ENCODE data around the gene SERPINB5.

Gene SERPINB5, protein sequence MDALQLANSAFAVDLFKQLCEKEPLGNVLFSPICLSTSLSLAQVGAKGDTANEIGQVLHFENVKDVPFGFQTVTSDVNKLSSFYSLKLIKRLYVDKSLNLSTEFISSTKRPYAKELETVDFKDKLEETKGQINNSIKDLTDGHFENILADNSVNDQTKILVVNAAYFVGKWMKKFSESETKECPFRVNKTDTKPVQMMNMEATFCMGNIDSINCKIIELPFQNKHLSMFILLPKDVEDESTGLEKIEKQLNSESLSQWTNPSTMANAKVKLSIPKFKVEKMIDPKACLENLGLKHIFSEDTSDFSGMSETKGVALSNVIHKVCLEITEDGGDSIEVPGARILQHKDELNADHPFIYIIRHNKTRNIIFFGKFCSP

DNA sequence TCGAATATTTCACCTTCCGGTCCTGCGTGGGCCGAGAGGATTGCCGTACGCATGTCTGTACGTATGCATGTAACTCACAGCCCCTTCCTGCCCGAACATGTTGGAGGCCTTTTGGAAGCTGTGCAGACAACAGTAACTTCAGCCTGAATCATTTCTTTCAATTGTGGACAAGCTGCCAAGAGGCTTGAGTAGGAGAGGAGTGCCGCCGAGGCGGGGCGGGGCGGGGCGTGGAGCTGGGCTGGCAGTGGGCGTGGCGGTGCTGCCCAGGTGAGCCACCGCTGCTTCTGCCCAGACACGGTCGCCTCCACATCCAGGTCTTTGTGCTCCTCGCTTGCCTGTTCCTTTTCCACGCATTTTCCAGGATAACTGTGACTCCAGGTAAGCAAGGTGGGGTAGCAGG lies at the start of gene SERPINB5:
Gene SERPINB5, plus strand, starts transcription at position 291 of the 400 bp plus-strand sequence. CDS start 7,471 bp downstream, outside the sequence.
- Histone ChIP-seq H3K36me3 (ENCODE audit: insufficient read depth, low read length) (no peaks in the 10 kb centered on the region), H3K27me3 (ENCODE audit: control insufficient read depth in 1 of 2, insufficient read depth in 2 of 2, low read length in 2 of 2) (no peaks in the 10 kb centered on the region), H3K4me1 (ENCODE audit: insufficient read depth, low read length) (no peaks in the 10 kb centered on the region), H3K9me3 (ENCODE audit: low read length) (no peaks in the 10 kb centered on the region), H3K27ac (ENCODE audit: low read depth, low read length) (no peak within 1 kb of the TSS), H3K4me3 (ENCODE audit: low read depth in 1 of 2, low read length in 2 of 2) (no peak within 1 kb of the TSS), H3K9ac (ENCODE audit: low read length) (no peak within 1 kb of the TSS)

DNA sequence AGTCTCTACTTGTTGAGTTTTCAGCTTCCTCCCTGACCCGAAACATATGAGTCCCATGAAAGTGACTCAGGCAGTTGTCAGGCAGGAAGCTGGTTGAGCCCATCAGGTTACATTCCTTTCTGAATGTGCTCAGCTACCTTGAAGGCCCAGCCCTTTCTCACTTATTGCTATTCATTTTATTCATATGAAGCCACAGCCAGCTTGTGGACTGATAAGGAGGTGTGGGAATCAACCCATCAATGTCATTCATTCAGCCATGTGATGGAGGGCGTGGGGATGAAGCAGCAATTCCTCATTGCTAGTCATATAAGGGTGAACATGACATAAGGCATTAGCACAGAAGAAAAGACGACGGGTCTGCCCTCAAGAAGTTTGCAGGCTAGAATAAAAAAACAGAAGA lies 49.2 kb upstream of the SERPINB5 start:
- no peak overlapping the region for H3K27ac ChIP-seq (ENCODE audit: low read depth, low read length)
- no peaks in the 10 kb centered on the region for H3K9me3 ChIP-seq (ENCODE audit: low read length)
- no peaks in the 10 kb centered on the region for H3K36me3 ChIP-seq (ENCODE audit: insufficient read depth, low read length)
- H3K4me3 ChIP-seq (ENCODE audit: low read depth in 1 of 2, low read length in 2 of 2) = no peak overlapping the region
- no peaks in the 10 kb centered on the region for H3K27me3 ChIP-seq (ENCODE audit: control insufficient read depth in 1 of 2, insufficient read depth in 2 of 2, low read length in 2 of 2)
- no peaks in the 10 kb centered on the region for H3K4me1 ChIP-seq (ENCODE audit: insufficient read depth, low read length)
- no peak overlapping the region for H3K9ac ChIP-seq (ENCODE audit: low read length)

DNA sequence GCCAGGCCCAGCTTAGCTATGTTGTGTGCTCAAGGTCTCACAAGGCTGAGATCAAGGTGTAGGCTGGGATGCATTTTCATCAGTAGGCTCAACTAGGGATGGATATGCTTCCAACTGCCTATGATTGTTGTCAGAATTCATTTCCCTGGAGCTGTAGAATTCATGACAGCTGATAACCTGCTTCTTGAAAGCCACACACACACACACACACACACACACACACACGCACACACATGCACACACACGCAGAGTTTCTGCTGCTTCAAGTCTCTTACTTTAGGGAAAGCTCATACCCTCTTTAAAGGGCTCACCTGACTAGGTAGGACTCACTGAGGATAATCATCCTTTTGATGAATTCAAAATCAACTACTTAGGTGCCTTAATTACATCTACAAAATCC lies 46.2 kb upstream of the SERPINB5 start:
- Histone ChIP-seq H3K9ac (ENCODE audit: low read length) (no peak overlapping the region), H3K4me3 (ENCODE audit: low read depth in 1 of 2, low read length in 2 of 2) (no peak overlapping the region), H3K27ac (ENCODE audit: low read depth, low read length) (no peak overlapping the region), H3K9me3 (ENCODE audit: low read length) (no peaks in the 10 kb centered on the region), H3K4me1 (ENCODE audit: insufficient read depth, low read length) (no peaks in the 10 kb centered on the region), H3K27me3 (ENCODE audit: control insufficient read depth in 1 of 2, insufficient read depth in 2 of 2, low read length in 2 of 2) (no peaks in the 10 kb centered on the region), H3K36me3 (ENCODE audit: insufficient read depth, low read length) (no peaks in the 10 kb centered on the region)

- no peaks in the 10 kb centered on the region for H3K27me3 ChIP-seq (ENCODE audit: control insufficient read depth in 1 of 2, insufficient read depth in 2 of 2, low read length in 2 of 2)
- H3K4me1 ChIP-seq (ENCODE audit: insufficient read depth, low read length) = no peaks in the 10 kb centered on the region
- H3K27ac ChIP-seq (ENCODE audit: low read depth, low read length) = no peak overlapping the region
- H3K9ac ChIP-seq (ENCODE audit: low read length) = no peak overlapping the region
- H3K36me3 ChIP-seq (ENCODE audit: insufficient read depth, low read length) = no peaks in the 10 kb centered on the region
- no peaks in the 10 kb centered on the region for H3K9me3 ChIP-seq (ENCODE audit: low read length)
- H3K4me3 ChIP-seq (ENCODE audit: low read depth in 1 of 2, low read length in 2 of 2) = no peak overlapping the region
These were observed 45.6 kb upstream of the SERPINB5 start for GRCh38 chr18:63431180-63431579.

DNA sequence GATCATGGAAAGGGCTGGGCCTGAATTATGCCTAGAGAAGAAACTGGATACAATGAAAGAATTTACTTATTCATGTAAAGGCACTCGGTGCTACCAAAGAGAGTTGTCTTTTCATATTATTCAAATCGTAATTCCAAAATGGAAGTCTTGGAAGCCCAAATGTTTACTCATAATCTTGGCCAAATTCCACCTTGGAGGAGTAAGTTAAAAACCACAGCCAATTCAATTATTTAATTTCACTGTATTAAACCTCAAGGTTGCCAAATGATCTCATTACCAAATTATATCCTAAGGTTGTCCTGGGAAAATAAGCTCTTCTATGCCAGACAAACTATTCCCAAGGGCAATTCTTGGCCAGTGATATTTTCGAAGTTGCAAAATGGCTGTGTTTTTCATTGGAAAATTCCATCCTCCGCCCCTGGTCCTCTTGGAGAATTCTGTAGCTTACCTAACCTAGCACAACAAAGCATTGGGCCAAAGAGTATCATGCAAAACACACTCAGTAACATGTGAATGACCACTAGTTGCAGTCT lies 43.4 kb upstream of the SERPINB5 start:
- H3K36me3 ChIP-seq (ENCODE audit: insufficient read depth, low read length) = no peaks in the 10 kb centered on the region
- H3K27ac ChIP-seq (ENCODE audit: low read depth, low read length) = no peak overlapping the region
- H3K27me3 ChIP-seq (ENCODE audit: control insufficient read depth in 1 of 2, insufficient read depth in 2 of 2, low read length in 2 of 2) = no peaks in the 10 kb centered on the region
- no peak overlapping the region for H3K4me3 ChIP-seq (ENCODE audit: low read depth in 1 of 2, low read length in 2 of 2)
- no peaks in the 10 kb centered on the region for H3K9me3 ChIP-seq (ENCODE audit: low read length)
- no peaks in the 10 kb centered on the region for H3K4me1 ChIP-seq (ENCODE audit: insufficient read depth, low read length)
- no peak overlapping the region for H3K9ac ChIP-seq (ENCODE audit: low read length)

GRCh38 chr18:63438181-63438580 lies 38.6 kb upstream of the SERPINB5 start:
- H3K36me3 ChIP-seq (ENCODE audit: insufficient read depth, low read length) = no peaks in the 10 kb centered on the region
- no peaks in the 10 kb centered on the region for H3K27me3 ChIP-seq (ENCODE audit: control insufficient read depth in 1 of 2, insufficient read depth in 2 of 2, low read length in 2 of 2)
- H3K4me1 ChIP-seq (ENCODE audit: insufficient read depth, low read length) = peaks cover 6% of the 10 kb centered on the region
- H3K9me3 ChIP-seq (ENCODE audit: low read length) = no peaks in the 10 kb centered on the region
- H3K4me3 ChIP-seq (ENCODE audit: low read depth in 1 of 2, low read length in 2 of 2) = no peak overlapping the region
- H3K9ac ChIP-seq (ENCODE audit: low read length) = no peak overlapping the region
- H3K27ac ChIP-seq (ENCODE audit: low read depth, low read length) = no peak overlapping the region

GRCh38 chr18:63439334-63439733 lies 37.4 kb upstream of the SERPINB5 start:
- Histone ChIP-seq H3K4me1 (ENCODE audit: insufficient read depth, low read length) (peaks cover 6% of the 10 kb centered on the region), H3K27me3 (ENCODE audit: control insufficient read depth in 1 of 2, insufficient read depth in 2 of 2, low read length in 2 of 2) (no peaks in the 10 kb centered on the region), H3K4me3 (ENCODE audit: low read depth in 1 of 2, low read length in 2 of 2) (no peak overlapping the region), H3K36me3 (ENCODE audit: insufficient read depth, low read length) (no peaks in the 10 kb centered on the region), H3K9ac (ENCODE audit: low read length) (no peak overlapping the region), H3K9me3 (ENCODE audit: low read length) (no peaks in the 10 kb centered on the region), H3K27ac (ENCODE audit: low read depth, low read length) (no peak overlapping the region)

DNA sequence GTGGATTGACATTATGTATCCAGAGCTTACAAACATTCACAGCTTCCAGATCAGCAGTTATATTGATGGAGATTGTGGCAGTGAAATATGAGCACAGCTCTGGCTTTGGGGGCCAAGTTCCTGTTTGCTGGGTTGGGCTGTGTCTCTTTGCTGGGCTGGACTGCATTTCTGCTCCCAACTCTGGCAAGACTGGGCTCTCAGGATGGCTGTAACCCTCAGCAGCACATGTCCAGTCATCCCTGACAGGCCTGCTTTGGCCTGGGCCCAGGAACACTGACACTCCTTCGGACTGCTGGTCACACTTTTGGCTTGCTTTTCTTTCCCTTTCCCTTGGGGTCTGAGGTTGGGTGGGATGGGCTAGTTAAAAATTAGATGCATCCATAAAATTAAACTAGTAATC lies 36.5 kb upstream of the SERPINB5 start:
- no peaks in the 10 kb centered on the region for H3K9me3 ChIP-seq (ENCODE audit: low read length)
- no peak overlapping the region for H3K4me3 ChIP-seq (ENCODE audit: low read depth in 1 of 2, low read length in 2 of 2)
- H3K27me3 ChIP-seq (ENCODE audit: control insufficient read depth in 1 of 2, insufficient read depth in 2 of 2, low read length in 2 of 2) = no peaks in the 10 kb centered on the region
- H3K9ac ChIP-seq (ENCODE audit: low read length) = no peak overlapping the region
- peaks cover 12% of the 10 kb centered on the region for H3K4me1 ChIP-seq (ENCODE audit: insufficient read depth, low read length)
- no peaks in the 10 kb centered on the region for H3K36me3 ChIP-seq (ENCODE audit: insufficient read depth, low read length)
- no peak overlapping the region for H3K27ac ChIP-seq (ENCODE audit: low read depth, low read length)

- Histone ChIP-seq H3K9ac (ENCODE audit: low read length) (no peak overlapping the region), H3K27me3 (ENCODE audit: control insufficient read depth in 1 of 2, insufficient read depth in 2 of 2, low read length in 2 of 2) (no peaks in the 10 kb centered on the region), H3K4me3 (ENCODE audit: low read depth in 1 of 2, low read length in 2 of 2) (no peak overlapping the region), H3K36me3 (ENCODE audit: insufficient read depth, low read length) (no peaks in the 10 kb centered on the region), H3K9me3 (ENCODE audit: low read length) (no peaks in the 10 kb centered on the region), H3K4me1 (ENCODE audit: insufficient read depth, low read length) (peaks cover 13% of the 10 kb centered on the region), H3K27ac (ENCODE audit: low read depth, low read length) (no peak overlapping the region)
These were observed 35.9 kb upstream of the SERPINB5 start for GRCh38 chr18:63440881-63441280.

DNA sequence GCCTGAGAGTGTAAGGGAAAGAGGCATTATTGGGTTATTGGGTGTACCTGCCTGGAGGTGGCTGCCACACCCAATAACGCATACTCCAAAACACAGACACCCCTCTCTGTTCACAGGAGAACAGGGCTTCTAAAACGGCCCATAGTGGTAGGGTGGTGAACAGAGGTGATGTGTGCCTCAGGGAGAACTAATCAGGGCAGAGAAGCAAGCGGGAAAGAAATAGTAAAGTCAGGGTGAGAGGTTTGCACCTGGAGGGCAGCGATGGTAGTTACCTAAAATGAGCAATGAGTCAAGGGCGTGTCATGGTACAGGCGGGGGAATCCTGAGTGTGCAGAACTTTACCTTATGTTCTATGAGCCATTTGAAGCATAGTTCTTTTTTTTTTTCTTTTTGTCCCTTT lies 32.9 kb upstream of the SERPINB5 start:
- Histone ChIP-seq H3K27ac (ENCODE audit: low read depth, low read length) (no peak overlapping the region), H3K9me3 (ENCODE audit: low read length) (no peaks in the 10 kb centered on the region), H3K4me3 (ENCODE audit: low read depth in 1 of 2, low read length in 2 of 2) (no peak overlapping the region), H3K36me3 (ENCODE audit: insufficient read depth, low read length) (no peaks in the 10 kb centered on the region), H3K4me1 (ENCODE audit: insufficient read depth, low read length) (peaks cover 26% of the 10 kb centered on the region), H3K9ac (ENCODE audit: low read length) (no peak overlapping the region), H3K27me3 (ENCODE audit: control insufficient read depth in 1 of 2, insufficient read depth in 2 of 2, low read length in 2 of 2) (no peaks in the 10 kb centered on the region)

GRCh38 chr18:63444580-63444979 lies 32.2 kb upstream of the SERPINB5 start:
- H3K36me3 ChIP-seq (ENCODE audit: insufficient read depth, low read length) = no peaks in the 10 kb centered on the region
- no peaks in the 10 kb centered on the region for H3K9me3 ChIP-seq (ENCODE audit: low read length)
- H3K4me1 ChIP-seq (ENCODE audit: insufficient read depth, low read length) = peaks cover 26% of the 10 kb centered on the region
- H3K27ac ChIP-seq (ENCODE audit: low read depth, low read length) = peak overlapping the region; percentile 63
- H3K4me3 ChIP-seq (ENCODE audit: low read depth in 1 of 2, low read length in 2 of 2) = no peak overlapping the region
- no peak overlapping the region for H3K9ac ChIP-seq (ENCODE audit: low read length)
- H3K27me3 ChIP-seq (ENCODE audit: control insufficient read depth in 1 of 2, insufficient read depth in 2 of 2, low read length in 2 of 2) = no peaks in the 10 kb centered on the region

DNA sequence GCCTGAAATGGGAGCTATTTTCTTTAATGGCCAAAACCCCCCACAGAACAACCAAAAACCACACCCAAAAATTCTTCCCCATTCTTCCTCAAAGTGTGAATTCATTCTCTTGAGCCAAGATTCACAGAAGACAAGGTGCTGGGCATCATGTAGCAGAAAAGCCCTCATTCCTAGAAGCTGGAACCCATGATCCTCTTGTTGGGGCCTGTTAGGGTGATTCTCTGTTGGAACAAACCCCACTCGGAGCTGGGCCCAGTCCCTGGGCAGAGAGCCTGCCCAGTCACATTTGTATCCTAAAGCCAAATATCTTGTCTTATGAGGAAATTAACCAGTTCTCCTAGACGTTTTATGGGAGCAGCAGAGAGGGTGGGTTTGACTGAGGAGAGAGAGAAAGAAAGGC lies 31.7 kb upstream of the SERPINB5 start:
- H3K9me3 ChIP-seq (ENCODE audit: low read length) = no peaks in the 10 kb centered on the region
- peak overlapping the region; percentile 63 for H3K27ac ChIP-seq (ENCODE audit: low read depth, low read length)
- H3K9ac ChIP-seq (ENCODE audit: low read length) = no peak overlapping the region

More for the DNA sequence above, 31.7 kb upstream of the SERPINB5 start:
- Histone ChIP-seq H3K27me3 (ENCODE audit: control insufficient read depth in 1 of 2, insufficient read depth in 2 of 2, low read length in 2 of 2) (no peaks in the 10 kb centered on the region), H3K4me1 (ENCODE audit: insufficient read depth, low read length) (peaks cover 24% of the 10 kb centered on the region), H3K36me3 (ENCODE audit: insufficient read depth, low read length) (no peaks in the 10 kb centered on the region), H3K4me3 (ENCODE audit: low read depth in 1 of 2, low read length in 2 of 2) (no peak overlapping the region)
